HG03103 (cell line): ENCODE measurements around the gene FAM110C.
"Not testable (repeated sequence)": the region's sequence is repeated elsewhere in the genome, so short reads cannot be mapped to it uniquely, and the experiment has no call there.

ENCODE experiments used
- ATAC-seq: cut with Tn5 transposase; IDR thresholded peaks from one replicate; pipeline ENCODE4 v1.9.1; 2021; ENCODE audit warnings: low read depth; ENCODE audit not compliant: unreplicated experiment

FAM110C gene

GRCh38 chr2:44748-45341 lies 1.5 kb downstream of the FAM110C start:
- ATAC-seq = no peak

- ATAC-seq = no peak
These were observed 3.5 kb downstream of the FAM110C start for GRCh38 chr2:42788-43187.

- no peak for ATAC-seq
These were observed 5.8 kb downstream of the FAM110C start for GRCh38 chr2:40465-40864.

- ATAC-seq = no peak
These were observed 8.2 kb downstream of the FAM110C start for GRCh38 chr2:38155-38554.

GRCh38 chr2:36318-36717 lies 10.0 kb downstream of the FAM110C start:
- ATAC-seq = no peak

- ATAC-seq = no peak
These were observed 10.5 kb downstream of the FAM110C start for GRCh38 chr2:35852-36251.

GRCh38 chr2:33620-34019 lies 12.7 kb downstream of the FAM110C start:
- ATAC-seq = no peak

- no peak for ATAC-seq
These were observed 14.2 kb downstream of the FAM110C start for GRCh38 chr2:32068-32467.

GRCh38 chr2:29253-29652 lies 17.1 kb downstream of the FAM110C start:
- no peak for ATAC-seq

GRCh38 chr2:28406-28975 lies 17.8 kb downstream of the FAM110C start:
- no peak for ATAC-seq

GRCh38 chr2:26891-27290 lies 19.4 kb downstream of the FAM110C start:
- ATAC-seq = no peak

- no peak for ATAC-seq
These were observed 20.8 kb downstream of the FAM110C start for GRCh38 chr2:25543-25942.

GRCh38 chr2:24591-24990 lies 21.7 kb downstream of the FAM110C start:
- ATAC-seq = not testable (repeated sequence)

- ATAC-seq = no peak
These were observed 22.2 kb downstream of the FAM110C start for GRCh38 chr2:24107-24506.

- no peak for ATAC-seq
These were observed 23.0 kb downstream of the FAM110C start for GRCh38 chr2:23283-23682.

- ATAC-seq = not testable (repeated sequence)
These were observed 24.1 kb downstream of the FAM110C start for GRCh38 chr2:22244-22643.

- ATAC-seq = not testable (repeated sequence)
These were observed 26.0 kb downstream of the FAM110C start for GRCh38 chr2:20259-20658.

GRCh38 chr2:19505-19904 lies 26.8 kb downstream of the FAM110C start:
- no peak for ATAC-seq

GRCh38 chr2:18402-19271 lies 27.7 kb downstream of the FAM110C start:
- no peak for ATAC-seq

GRCh38 chr2:15916-16315 lies 30.4 kb downstream of the FAM110C start:
- ATAC-seq = not testable (repeated sequence)

GRCh38 chr2:11248-11941 lies 34.9 kb downstream of the FAM110C start:
- ATAC-seq = no peak
